GM10266 (cell line): Measurements from ENCODE around the gene DDR2.
"Not testable (repeated sequence)": the region's sequence is repeated elsewhere in the genome, so short reads cannot be mapped to it uniquely, and the experiment has no call there.

Experiments used
- DNase-seq: peaks from one replicate; pipeline ENCODE4 v3.0.0; 2012; ENCODE audit errors: extremely low spot score
- CTCF ChIP-seq: IDR thresholded peaks from 2 replicates; pipeline ENCODE4 v1.5.1; 2012; ENCODE audit warnings: mild to moderate bottlenecking, low read depth; ENCODE audit not compliant: control insufficient read depth, insufficient read depth; ENCODE audit errors: missing control alignments

DDR2 gene

GRCh38 chr1:162599451-162599850, 32.8 kb upstream of the DDR2 start:
- TF ChIP-seq CTCF = no peak
- no peak for DNase-seq

GRCh38 chr1:162603117-162603516, 29.1 kb upstream of the DDR2 start:
- not testable (repeated sequence) for DNase-seq

GRCh38 chr1:162605225-162605927, 26.9 kb upstream of the DDR2 start:
- TF ChIP-seq CTCF = no peak
- no peak for DNase-seq

GRCh38 chr1:162609306-162609705, 23.0 kb upstream of the DDR2 start:
- DNase-seq = no peak

GRCh38 chr1:162612606-162613400, 19.5 kb upstream of the DDR2 start:
- TF ChIP-seq CTCF = no peak
- no peak for DNase-seq

More at GRCh38 chr1:162609306-162609705, 23.0 kb upstream of the DDR2 start:
- TF ChIP-seq CTCF = no peak

- TF ChIP-seq CTCF = no peak
- no peak for DNase-seq
Measured at GRCh38 chr1:162616848-162617247, 15.4 kb upstream of the DDR2 start.

GRCh38 chr1:162617513-162617912, 14.8 kb upstream of the DDR2 start:
- no peak for DNase-seq
- no peak for TF ChIP-seq CTCF
